GM23338 (cell line): ENCODE measurements around the gene AGBL2. TPM values are rescaled to one million over a fixed set of nuclear protein-coding genes. Genes with fewer than 3 reads are reported as not detected.
"Not testable (repeated sequence)": the region's sequence is repeated elsewhere in the genome, so short reads cannot be mapped to it uniquely, and the experiment has no call there.

Experiments used
- ATAC-seq: fragments of 200-7000 bp; cut with Tn5 transposase; 3 replicates; pipeline ENCODE4 v1.9.1; 2020
- DNase-seq: peaks from one replicate; pipeline ENCODE4 v3.0.0-alpha.2; 2015; ENCODE audit warnings: low spot score
- H2AFZ ChIP-seq: fragments of 200-600 bp; sonication (generic); 2 replicates; pipeline ENCODE4 v1.8.0; 2016; ENCODE audit warnings: antibody characterized with exemption, mild to moderate bottlenecking, moderate library complexity
- H3F3A ChIP-seq: fragments of 200-600 bp; sonication (generic); replicated peaks from 2 replicates; pipeline ENCODE4 v1.8.0; 2017; ENCODE audit warnings: antibody characterized with exemption, mixed run types, low read depth
- H3K27ac ChIP-seq: fragments of 200-600 bp; sonication (generic); 2 replicates; pipeline ENCODE4 v1.6.1; 2016; ENCODE audit warnings: low read depth
- H3K27me3 ChIP-seq: fragments of 200-600 bp; sonication (generic); 2 replicates; pipeline ENCODE4 v1.8.0; 2016; ENCODE audit warnings: mild to moderate bottlenecking, mixed run types, moderate library complexity; ENCODE audit not compliant: insufficient read depth
- H3K36me3 ChIP-seq: fragments of 200-600 bp; sonication (generic); 2 replicates; pipeline ENCODE4 v1.8.0; 2016; ENCODE audit warnings: mild to moderate bottlenecking; ENCODE audit not compliant: insufficient read depth
- H3K4me1 ChIP-seq: fragments of 200-600 bp; sonication (generic); 2 replicates; pipeline ENCODE4 v1.8.0; 2016; ENCODE audit warnings: mild to moderate bottlenecking, moderate library complexity; ENCODE audit not compliant: insufficient read depth
- H3K4me2 ChIP-seq: fragments of 200-600 bp; sonication (generic); 2 replicates; pipeline ENCODE4 v1.7.1; 2017; ENCODE audit warnings: mixed run types
- H3K4me3 ChIP-seq: fragments of 200-600 bp; sonication (generic); 2 replicates; pipeline ENCODE4 v1.6.1; 2016; ENCODE audit warnings: mixed run types
- H3K79me2 ChIP-seq: fragments of 200-600 bp; sonication (generic); replicated peaks from 2 replicates; pipeline ENCODE4 v1.8.0; 2017; ENCODE audit warnings: mild to moderate bottlenecking; ENCODE audit not compliant: insufficient read depth
- H3K9me2 ChIP-seq: fragments of 200-600 bp; sonication (generic); 2 replicates; pipeline ENCODE4 v1.8.0; 2017; ENCODE audit not compliant: insufficient read depth
- H4K20me1 ChIP-seq: fragments of 200-600 bp; sonication (generic); replicated peaks from 2 replicates; pipeline ENCODE4 v1.8.0; 2017; ENCODE audit warnings: mild to moderate bottlenecking; ENCODE audit not compliant: insufficient read depth
- H3K27ac Mint-ChIP-seq: 2 replicates; pipeline ENCODE4 v1.8.0; 2020; ENCODE audit warnings: inconsistent platforms, mild to moderate bottlenecking, moderate library complexity, mixed read lengths
- H3K27me3 Mint-ChIP-seq: 3 replicates; pipeline ENCODE4 v1.8.0; 2022; ENCODE audit warnings: low read depth, mild to moderate bottlenecking, moderate library complexity, mixed read lengths, inconsistent platforms; ENCODE audit not compliant: insufficient read depth, poor library complexity
- H3K36me3 Mint-ChIP-seq: 3 replicates; pipeline ENCODE4 v1.8.0; 2021; ENCODE audit warnings: low read depth, mild to moderate bottlenecking, inconsistent platforms, moderate library complexity, mixed read lengths
- H3K4me1 Mint-ChIP-seq: 3 replicates; pipeline ENCODE4 v1.8.0; 2020; ENCODE audit warnings: mild to moderate bottlenecking, inconsistent platforms, mixed read lengths
- H3K4me3 Mint-ChIP-seq: 3 replicates; pipeline ENCODE4 v1.8.0; 2021; ENCODE audit warnings: moderate library complexity, mild to moderate bottlenecking, inconsistent platforms, mixed read lengths
- H3K9me3 Mint-ChIP-seq: 3 replicates; pipeline ENCODE4 v1.8.0; 2020; ENCODE audit warnings: moderate library complexity, mild to moderate bottlenecking, inconsistent platforms, mixed read lengths
- EZH2 ChIP-seq: fragments of 200-600 bp; sonication (generic); IDR thresholded peaks from one replicate; pipeline ENCODE4 v1.8.0; 2017; ENCODE audit warnings: antibody characterized with exemption, mild to moderate bottlenecking, low read depth; ENCODE audit not compliant: unreplicated experiment
- NANOG ChIP-seq: IDR thresholded peaks from 2 replicates; pipeline ENCODE4 v1.6.1; 2016; ENCODE audit warnings: antibody characterized with exemption, borderline replicate concordance
- POLR2AphosphoS5 ChIP-seq: IDR thresholded peaks from 2 replicates; pipeline ENCODE4 v1.6.1; 2016; ENCODE audit warnings: antibody characterized with exemption, low read depth
- long read RNA-seq: library from polyadenylated mRNA; unstranded; transcript quantifications from one replicate; pipeline ENCODE4 v2.0.0, GENCODE V29; 2020; ENCODE audit not compliant: unreplicated experiment
- polyA plus RNA-seq: library from polyadenylated mRNA; unstranded; fragments of >200 nt; fragmentation: Nextera tagmentation; extraction: Ambion mirVana; gene quantifications from 2 replicates; pipeline ENCODE4 v1.2.1, GENCODE V29; 2016
- total RNA-seq: library from RNA; depleted of rRNA; stranded (reverse); fragments of >200 nt; shearing (Covaris generic); gene quantifications from 2 replicates; pipeline ENCODE4 v1.2.3, GENCODE V29; 2014; rRNA removed

Gene AGBL2, protein sequence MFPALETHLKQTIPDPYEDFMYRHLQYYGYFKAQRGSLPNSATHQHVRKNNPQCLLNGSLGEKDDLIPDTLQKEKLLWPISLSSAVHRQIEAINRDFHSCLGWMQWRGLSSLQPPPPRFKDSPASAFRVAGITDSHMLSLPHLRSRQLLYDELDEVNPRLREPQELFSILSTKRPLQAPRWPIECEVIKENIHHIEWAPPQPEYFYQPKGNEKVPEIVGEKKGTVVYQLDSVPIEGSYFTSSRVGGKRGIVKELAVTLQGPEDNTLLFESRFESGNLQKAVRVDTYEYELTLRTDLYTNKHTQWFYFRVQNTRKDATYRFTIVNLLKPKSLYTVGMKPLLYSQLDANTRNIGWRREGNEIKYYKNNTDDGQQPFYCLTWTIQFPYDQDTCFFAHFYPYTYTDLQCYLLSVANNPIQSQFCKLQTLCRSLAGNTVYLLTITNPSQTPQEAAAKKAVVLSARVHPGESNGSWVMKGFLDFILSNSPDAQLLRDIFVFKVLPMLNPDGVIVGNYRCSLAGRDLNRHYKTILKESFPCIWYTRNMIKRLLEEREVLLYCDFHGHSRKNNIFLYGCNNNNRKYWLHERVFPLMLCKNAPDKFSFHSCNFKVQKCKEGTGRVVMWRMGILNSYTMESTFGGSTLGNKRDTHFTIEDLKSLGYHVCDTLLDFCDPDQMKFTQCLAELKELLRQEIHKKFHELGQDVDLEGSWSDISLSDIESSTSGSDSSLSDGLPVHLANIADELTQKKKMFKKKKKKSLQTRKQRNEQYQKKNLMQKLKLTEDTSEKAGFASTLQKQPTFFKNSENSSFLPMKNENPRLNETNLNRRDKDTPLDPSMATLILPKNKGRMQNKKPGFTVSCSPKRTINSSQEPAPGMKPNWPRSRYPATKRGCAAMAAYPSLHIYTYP
- total RNA-seq (1.6 and 5.6 TPM in 2 replicates), polyA plus RNA-seq (2.1 and 5.1 TPM in 2 replicates)
- long read RNA-seq, result 0 reads

DNA sequence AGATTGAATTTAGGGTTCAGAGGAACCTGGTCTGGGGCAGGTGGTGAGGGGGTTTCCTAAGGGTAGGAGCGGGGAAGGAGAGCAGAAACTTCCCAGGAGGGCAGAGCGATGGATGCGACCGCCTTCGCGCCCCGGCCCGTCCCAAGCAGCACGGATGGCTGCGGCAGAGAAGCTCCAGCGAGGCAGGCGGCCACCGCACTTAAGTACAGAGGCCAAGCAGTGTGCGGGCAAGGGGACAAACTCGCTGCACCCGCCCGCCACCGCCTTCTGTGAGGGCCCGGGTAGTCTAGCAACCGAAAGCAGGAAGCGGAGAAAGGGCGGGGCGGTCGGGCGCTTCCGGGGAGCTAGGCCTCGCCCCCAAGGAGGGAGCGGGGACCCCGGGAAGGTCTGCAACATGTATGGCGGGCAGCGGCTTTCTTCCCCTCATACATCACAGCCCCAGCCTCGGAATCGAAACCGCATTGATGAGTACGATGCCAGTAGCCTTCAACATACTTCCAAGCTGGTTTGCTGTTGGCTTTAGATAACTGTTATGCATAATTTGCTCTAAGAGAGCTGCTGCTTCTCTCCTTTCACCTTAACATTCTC is at the start of gene AGBL2:
Gene AGBL2, minus strand, starts transcription at position 288 of the 588 bp plus-strand sequence. CDS start 719 bp downstream, outside the sequence.
- TF ChIP-seq NANOG (no peak), POLR2AphosphoS5 (peak; percentile 91)
- Mint-ChIP-seq H3K27me3 (peaks cover 8% of the 10 kb centered on the region), H3K4me1 (peaks cover 23% of the 10 kb centered on the region), H3K36me3 (peaks cover 42% of the 10 kb centered on the region), H3K9me3 (no peaks in the 10 kb centered on the region), H3K4me3 (peak within 1 kb of the TSS; percentile 95), H3K27ac (peak within 1 kb of the TSS; percentile 97)
- Histone ChIP-seq H4K20me1 (no peaks in the 10 kb centered on the region), H3K9me2 (no peaks in the 10 kb centered on the region), H2AFZ (peak within 1 kb of the TSS; percentile 96), H3K4me2 (peak within 1 kb of the TSS; percentile 96), H3K27ac (peak within 1 kb of the TSS; percentile 79), H3K36me3 (peaks cover 34% of the 10 kb centered on the region), H3F3A (peaks cover 31% of the 10 kb centered on the region), H3K4me3 (peak within 1 kb of the TSS; percentile 86), H3K79me2 (no peaks in the 10 kb centered on the region), H3K4me1 (peaks cover 9% of the 10 kb centered on the region), H3K27me3 (no peaks in the 10 kb centered on the region)
- peak; percentile 96 for ATAC-seq
- peak; percentile 94 for DNase-seq

DNA sequence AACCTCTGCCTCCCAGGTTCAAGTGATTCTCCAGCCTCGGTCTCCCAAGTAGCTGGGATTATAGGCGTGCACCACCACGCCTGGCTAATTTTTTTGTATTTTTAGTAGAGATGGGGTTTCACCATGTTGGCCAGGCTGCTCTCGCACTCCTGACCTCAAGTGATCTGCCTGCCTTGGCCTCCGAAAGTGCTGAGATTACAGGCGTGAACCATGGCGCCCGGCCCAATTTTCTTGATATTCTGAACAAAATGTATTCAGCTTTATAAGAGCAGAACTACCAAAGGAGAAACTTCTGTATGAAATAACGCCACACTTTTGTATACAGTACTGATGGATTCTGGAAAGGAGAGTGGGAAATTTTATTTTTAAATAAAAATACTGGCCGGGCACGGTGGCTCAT is 44.1 kb upstream of the AGBL2 start:
- H3K27ac ChIP-seq, H3K4me2 ChIP-seq, H3K9me3 Mint-ChIP-seq, H3K4me1 ChIP-seq, H2AFZ ChIP-seq, H3K4me3 Mint-ChIP-seq, ATAC-seq, H3K4me1 Mint-ChIP-seq, H3K27me3 ChIP-seq, H3K27me3 Mint-ChIP-seq, H3F3A ChIP-seq, H3K9me2 ChIP-seq, H3K4me3 ChIP-seq, DNase-seq, H3K27ac Mint-ChIP-seq: not testable (repeated sequence)
- peaks cover 66% of the 10 kb centered on the region for H3K79me2 ChIP-seq
- H4K20me1 ChIP-seq, result peaks cover 21% of the 10 kb centered on the region
- peaks cover 60% of the 10 kb centered on the region for H3K36me3 ChIP-seq
- peaks cover 89% of the 10 kb centered on the region for H3K36me3 Mint-ChIP-seq

DNA sequence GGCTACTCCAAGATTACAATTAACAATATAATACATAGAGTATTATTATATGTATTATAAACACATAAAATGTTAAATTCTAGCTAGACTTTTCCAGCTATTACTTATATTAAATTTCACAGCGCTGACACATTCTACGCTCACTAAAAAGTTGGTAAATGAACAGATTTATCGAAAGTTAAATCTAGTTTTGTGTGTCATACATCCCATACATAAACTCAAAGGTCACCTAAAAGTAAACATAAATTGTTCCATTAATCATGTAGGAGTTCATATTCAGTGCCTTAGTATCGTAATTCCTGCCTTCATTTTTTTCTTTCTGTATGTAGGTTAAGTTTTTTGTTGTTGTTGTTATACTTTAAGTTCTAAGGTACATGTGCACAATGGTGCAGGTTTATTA is 41.0 kb upstream of the AGBL2 start:
- no peak overlapping the region for H3K27ac ChIP-seq
- no peak overlapping the region for H3K4me2 ChIP-seq
- no peaks in the 10 kb centered on the region for H3K9me2 ChIP-seq
- no peak for DNase-seq
- Mint-ChIP-seq H3K4me3 (no peak overlapping the region), H3K27me3 (peaks cover 2% of the 10 kb centered on the region), H3K36me3 (peaks cover 94% of the 10 kb centered on the region), H3K27ac (no peak overlapping the region), H3K4me1 (no peaks in the 10 kb centered on the region), H3K9me3 (no peaks in the 10 kb centered on the region; the same call in 2 of the 3 replicates)
- H2AFZ ChIP-seq, result no peak overlapping the region
- no peak overlapping the region for H3K4me3 ChIP-seq
- H3K27me3 ChIP-seq, result no peaks in the 10 kb centered on the region
- peaks cover 5% of the 10 kb centered on the region; the same call in 1 of the 2 replicates for H3F3A ChIP-seq
- H3K79me2 ChIP-seq, result peaks cover 50% of the 10 kb centered on the region
- no peaks in the 10 kb centered on the region for H3K4me1 ChIP-seq
- TF ChIP-seq EZH2, result no peak
- peaks cover 18% of the 10 kb centered on the region for H4K20me1 ChIP-seq
- ATAC-seq, result no peak
- H3K36me3 ChIP-seq, result peaks cover 72% of the 10 kb centered on the region
